ENCODE measurements around the gene RYR2.

The RYR2 gene

DNA sequence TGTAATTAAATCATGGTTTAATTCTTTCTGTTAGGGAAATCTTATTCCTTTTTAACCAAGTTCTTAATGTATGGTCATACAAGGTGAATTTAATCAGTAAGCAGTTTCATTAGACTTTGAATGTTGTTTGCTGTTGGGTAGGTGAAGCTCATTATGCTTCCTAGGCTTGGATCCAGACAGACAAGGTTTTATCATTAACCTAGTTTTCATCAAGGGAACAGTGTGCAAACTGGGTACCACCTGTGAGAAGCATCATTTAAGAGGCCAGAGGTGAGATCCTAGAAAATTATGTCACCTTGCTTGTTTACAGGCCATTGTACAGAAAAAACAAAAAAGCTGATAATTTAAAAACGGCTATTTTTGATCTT is 130.1 kb downstream of the RYR2 start:
- in situ Hi-C loops (cut with HindIII; ENCODE audit: low pct_unique_long_range_greater_than_20kb, low sequenced_read_pairs): no loop called here
- no peak for TF ChIP-seq JUND (IDR thresholded peaks at IDR 0.05; ENCODE audit: low read depth)
- DNase-seq (ENCODE audit: low read depth in 1 of 2, low spot score in 1 of 2): no peak

DNA sequence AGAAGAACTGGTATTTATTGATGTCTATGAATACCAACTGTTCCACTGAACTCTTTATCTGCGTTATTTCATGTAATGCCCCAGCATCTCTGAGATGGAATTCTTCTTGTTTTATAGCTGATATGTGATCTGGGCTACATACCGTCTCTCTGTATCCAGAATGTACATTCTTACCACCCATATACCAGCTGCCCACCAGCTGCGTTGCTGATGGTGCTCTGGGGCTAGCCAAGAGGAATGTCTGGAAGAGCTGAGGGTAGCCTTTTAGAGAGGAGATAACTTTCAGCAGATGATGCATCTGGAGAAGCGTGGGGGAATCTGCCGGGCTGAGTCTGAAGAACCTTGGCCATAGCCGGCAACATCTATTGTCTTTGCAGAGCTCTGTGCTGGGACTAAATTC is 137.5 kb downstream of the RYR2 start:
- TF ChIP-seq JUND (IDR thresholded peaks at IDR 0.05; ENCODE audit: low read depth): no peak
- in situ Hi-C loops (cut with HindIII; ENCODE audit: low pct_unique_long_range_greater_than_20kb, low sequenced_read_pairs): no loop called here
- no peak for DNase-seq (ENCODE audit: low read depth in 1 of 2, low spot score in 1 of 2)

DNA sequence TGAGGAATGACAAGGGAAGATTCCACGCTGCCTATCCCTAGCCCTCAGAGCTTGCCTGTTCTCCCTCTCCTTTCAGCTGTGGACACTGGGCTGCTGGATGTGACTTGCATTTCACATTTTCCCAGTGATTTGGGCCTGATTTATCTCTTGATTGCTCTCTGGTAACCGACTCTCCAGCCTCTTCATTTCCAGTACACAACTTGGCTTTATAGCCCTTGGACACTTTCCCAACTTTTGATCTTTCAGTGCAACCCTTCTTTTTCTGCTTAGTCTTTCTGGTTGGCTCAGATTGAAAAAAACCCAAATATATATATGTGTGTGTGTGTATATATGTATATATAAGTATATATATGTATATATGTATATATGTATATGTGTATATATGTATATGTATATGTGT is 138.3 kb downstream of the RYR2 start:
- TF ChIP-seq JUND (IDR thresholded peaks at IDR 0.05; ENCODE audit: low read depth): no peak
- in situ Hi-C loops (cut with HindIII; ENCODE audit: low pct_unique_long_range_greater_than_20kb, low sequenced_read_pairs): no loop called here
- DNase-seq (ENCODE audit: low read depth in 1 of 2, low spot score in 1 of 2): no peak

DNA sequence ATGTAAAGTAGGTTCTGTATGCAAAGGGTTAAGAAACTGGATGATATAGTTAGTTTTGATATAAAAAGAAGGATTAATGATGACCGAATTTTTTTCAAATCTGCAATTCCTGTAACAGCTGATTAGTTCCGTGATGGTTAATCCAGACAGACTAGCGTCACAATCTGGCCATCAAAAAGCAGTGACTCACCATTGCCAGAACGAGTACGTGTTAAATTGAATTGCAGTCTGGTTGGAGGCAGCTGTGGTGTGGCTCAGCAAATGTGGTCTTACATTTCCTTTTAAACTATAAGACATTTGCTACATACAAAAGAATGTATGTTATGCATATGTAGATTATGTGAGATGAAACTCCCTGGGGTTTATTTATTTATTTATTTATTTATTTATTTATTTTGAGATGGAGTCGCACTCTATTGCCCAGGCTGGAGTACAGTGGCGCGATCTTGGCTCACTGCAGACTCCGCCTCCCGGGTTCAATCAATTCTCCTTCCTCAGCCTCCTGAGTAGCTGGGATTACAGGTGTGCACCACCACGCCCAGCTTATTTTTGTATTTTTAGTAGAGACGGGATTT is 139.8 kb downstream of the RYR2 start:
- peak in 1 of 2 experiments; percentile 16 for DNase-seq (ENCODE audit: low read depth in 1 of 2, low spot score in 1 of 2)
- no peak for TF ChIP-seq JUND (IDR thresholded peaks at IDR 0.05; ENCODE audit: low read depth)
- in situ Hi-C loops (cut with HindIII; ENCODE audit: low pct_unique_long_range_greater_than_20kb, low sequenced_read_pairs): no loop called here

DNA sequence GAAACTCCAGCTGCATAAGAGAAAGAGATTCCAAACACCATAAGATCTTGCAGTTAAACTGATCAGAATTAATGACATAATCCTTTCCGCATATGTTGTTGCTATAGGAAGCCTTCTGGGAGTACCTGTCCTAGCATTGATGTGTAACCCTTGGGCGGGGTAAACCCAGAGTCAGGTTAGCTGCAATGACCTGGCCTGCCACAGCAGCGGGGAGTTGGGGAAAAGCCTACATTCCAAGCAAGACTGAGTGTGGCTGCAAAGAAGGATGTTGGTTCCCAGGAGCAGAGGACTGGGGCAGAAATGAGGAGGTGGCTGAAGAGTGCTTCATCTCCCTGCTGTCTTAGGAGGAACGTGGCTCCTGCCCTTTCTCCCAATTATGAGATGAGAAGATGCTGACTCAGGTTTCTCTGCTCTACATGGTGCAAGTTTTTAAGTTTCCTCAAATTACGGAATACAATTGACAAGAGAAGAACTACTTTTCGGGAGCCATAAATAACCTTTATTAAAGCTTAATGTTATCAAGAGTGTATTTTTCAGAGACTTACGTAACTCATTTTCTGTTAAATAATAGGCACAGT is 142.1 kb downstream of the RYR2 start:
- DNase-seq (ENCODE audit: low read depth in 1 of 2, low spot score in 1 of 2): no peak
- in situ Hi-C loops (cut with HindIII; ENCODE audit: low pct_unique_long_range_greater_than_20kb, low sequenced_read_pairs): no loop called here
- TF ChIP-seq JUND (IDR thresholded peaks at IDR 0.05; ENCODE audit: low read depth): no peak

DNA sequence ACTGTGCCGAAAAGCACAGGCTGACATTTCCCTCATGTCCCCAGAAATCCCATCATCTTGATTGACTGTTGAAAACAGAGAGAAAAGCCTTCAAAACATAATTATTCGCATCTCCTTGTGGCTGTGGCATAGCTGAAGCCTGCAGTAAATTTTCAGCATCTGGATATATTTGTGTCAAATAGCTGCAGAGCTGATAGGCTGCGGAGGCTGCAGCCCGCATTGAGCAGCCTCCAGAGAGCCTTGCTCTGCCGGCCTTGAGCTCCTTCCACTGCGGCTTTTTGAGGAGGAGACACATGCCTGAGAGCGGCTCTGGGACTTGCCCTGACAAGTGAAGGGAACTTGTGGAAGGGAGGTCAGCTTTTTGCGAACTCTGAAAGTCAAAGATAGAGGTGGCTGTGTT is 144.7 kb downstream of the RYR2 start:
- in situ Hi-C loops (cut with HindIII; ENCODE audit: low pct_unique_long_range_greater_than_20kb, low sequenced_read_pairs): no loop called here
- TF ChIP-seq JUND (IDR thresholded peaks at IDR 0.05; ENCODE audit: low read depth): no peak
- DNase-seq (ENCODE audit: low read depth in 1 of 2, low spot score in 1 of 2): no peak

DNA sequence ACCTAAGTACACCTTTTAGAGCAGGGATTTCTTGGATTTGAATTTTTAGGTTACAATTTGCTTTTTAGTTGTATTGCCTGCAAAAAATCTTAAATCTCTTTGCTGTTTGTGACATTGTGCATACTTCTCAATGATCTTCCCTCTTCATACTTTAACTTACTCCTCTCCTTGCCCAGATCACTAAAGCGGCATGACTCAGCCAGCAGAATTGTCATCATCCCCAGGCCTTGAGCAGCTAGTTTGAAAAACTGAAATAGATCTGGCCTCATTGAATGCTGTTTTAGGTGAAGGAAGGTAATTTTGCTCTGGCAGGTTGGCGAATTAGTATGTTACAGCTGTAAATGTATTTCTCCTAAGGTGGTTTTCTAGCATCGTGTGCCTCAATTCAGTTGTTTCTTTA is 145.9 kb downstream of the RYR2 start:
- DNase-seq (ENCODE audit: low read depth in 1 of 2, low spot score in 1 of 2): no peak
- TF ChIP-seq JUND (IDR thresholded peaks at IDR 0.05; ENCODE audit: low read depth): no peak
- in situ Hi-C loops (cut with HindIII; ENCODE audit: low pct_unique_long_range_greater_than_20kb, low sequenced_read_pairs): no loop called here

DNA sequence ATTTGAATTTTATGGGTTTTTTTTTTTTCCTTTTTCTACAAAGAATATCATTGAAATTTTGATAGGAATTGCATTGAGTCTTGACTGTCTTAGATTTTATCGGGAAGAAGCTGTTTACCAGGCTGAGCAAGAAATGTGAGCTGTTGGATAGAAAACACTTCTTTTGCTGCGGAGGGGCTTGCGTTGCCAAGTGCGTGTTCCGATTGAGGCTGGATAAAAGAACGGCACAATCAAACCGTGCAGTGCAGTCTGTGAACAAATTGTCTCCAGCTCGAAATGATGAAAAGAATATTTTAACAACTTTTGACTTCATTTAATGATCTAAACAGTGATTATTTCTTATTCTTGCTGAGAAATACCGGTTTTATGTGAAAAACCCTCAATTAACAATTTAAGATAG is 149.4 kb downstream of the RYR2 start:
- DNase-seq (ENCODE audit: low read depth in 1 of 2, low spot score in 1 of 2): no peak
- in situ Hi-C loops (cut with HindIII; ENCODE audit: low pct_unique_long_range_greater_than_20kb, low sequenced_read_pairs): no loop called here
- TF ChIP-seq JUND (IDR thresholded peaks at IDR 0.05; ENCODE audit: low read depth): no peak

DNA sequence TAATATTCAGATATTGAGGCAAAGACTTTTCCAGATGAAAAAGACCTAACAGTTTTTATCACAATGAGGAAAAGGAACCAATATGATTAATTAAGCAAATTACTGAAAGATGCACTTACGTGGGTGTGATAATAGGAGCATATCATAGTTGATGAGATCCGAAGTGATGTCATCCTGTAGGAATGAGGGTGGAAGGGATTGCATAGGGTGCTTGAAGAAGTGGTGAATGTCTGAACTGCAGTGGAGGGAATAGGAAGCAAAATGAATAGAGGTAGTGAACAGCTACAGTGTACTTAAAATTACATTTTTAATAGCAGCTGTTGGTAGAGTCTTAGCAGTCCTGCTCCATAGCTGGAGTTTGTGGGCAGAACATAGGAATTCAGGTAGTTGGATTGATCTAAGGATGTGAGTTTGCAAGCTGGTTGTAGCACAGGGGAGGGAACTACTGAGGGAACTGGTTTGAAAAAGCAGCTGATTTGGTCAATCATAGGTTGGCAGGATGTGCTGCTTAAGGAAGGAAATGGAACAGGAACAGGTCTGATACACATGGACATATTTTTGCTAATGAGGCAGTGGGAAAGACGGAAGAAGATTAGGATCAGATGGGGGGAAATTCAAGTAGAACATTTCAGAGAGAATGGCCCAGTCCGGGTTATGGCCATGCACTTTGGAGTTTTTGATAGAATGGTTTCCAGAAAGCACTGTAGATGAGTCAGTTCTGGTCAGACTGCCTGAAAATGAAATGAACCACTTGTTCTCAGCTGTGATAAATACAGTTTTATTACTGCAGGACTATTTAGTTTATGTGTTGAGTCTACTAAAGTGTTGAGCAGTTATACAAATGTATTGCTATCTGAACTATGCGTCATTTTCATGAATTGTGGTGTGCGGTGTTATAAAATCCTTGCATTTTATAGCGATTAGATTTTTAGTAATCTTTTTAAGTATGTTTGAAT is 155.8 kb downstream of the RYR2 start:
- no peak for DNase-seq (ENCODE audit: low read depth in 1 of 2, low spot score in 1 of 2)
- in situ Hi-C loops (cut with HindIII; ENCODE audit: low pct_unique_long_range_greater_than_20kb, low sequenced_read_pairs): no loop called here
- TF ChIP-seq JUND (IDR thresholded peaks at IDR 0.05; ENCODE audit: low read depth): no peak

DNA sequence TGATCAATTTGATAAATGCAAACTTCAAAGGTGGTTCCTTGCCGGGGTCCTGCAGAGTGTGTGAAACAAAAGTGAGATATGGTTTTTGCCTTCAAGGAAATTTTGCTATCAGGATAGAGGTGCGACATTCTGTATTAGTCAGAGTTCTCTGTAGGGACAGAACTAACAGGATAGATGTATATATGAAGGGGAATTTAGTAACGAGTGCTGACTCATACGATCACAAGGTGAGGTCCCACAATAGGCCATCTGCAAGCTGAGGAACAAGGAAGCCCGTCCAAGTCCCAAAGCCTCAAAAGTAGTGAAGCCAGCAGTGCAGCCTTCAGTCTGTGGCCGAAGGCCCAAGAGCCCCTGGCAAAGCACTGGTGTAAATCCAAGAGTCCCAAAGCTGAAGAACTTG is 157.0 kb downstream of the RYR2 start:
- in situ Hi-C loops (cut with HindIII; ENCODE audit: low pct_unique_long_range_greater_than_20kb, low sequenced_read_pairs): no loop called here

DNA sequence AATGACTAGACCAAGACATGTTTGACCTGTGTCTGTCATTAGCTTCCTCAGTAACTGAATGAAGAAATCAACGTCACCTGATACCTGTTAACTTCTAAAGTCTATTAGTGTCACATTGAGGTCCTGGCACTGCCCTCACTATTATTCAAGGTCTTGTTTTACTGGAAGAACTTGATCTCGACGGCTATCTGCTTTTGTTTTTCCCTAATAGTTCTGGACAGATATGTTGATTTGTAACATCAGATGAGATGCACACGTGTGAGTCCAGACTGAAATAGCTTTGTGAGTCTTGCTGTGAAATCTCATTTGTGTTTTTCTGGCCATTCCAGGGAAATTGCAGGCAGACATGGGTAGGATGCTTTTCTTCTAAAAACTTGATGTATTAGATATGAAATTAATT is 159.2 kb downstream of the RYR2 start:
- TF ChIP-seq JUND (IDR thresholded peaks at IDR 0.05; ENCODE audit: low read depth): no peak
- DNase-seq (ENCODE audit: low read depth in 1 of 2, low spot score in 1 of 2): no peak
- in situ Hi-C loops (cut with HindIII; ENCODE audit: low pct_unique_long_range_greater_than_20kb, low sequenced_read_pairs): no loop called here

More for the DNA sequence above, 157.0 kb downstream of the RYR2 start:
- DNase-seq (ENCODE audit: low read depth in 1 of 2, low spot score in 1 of 2): no peak
- no peak for TF ChIP-seq JUND (IDR thresholded peaks at IDR 0.05; ENCODE audit: low read depth)

DNA sequence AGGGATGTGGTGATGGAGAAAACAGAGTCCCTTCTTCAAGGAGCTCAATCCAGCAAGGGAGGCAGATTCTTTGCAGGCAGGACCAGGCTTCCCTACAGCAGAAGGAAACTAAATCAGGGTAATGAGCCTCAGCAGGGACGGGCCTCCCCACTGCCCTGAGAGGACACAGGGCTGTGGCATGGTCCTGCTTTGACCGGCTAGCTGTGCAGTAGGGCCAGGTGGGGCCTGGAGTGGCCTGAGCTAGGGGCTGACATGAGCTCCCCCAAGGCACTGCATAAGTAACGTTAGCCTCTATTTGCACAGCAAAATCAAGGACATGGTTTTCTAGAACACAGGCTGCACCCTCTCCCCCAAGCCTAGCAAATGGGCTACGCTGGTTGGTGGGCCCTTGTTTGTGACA is 162.9 kb downstream of the RYR2 start:
- in situ Hi-C loops (cut with HindIII; ENCODE audit: low pct_unique_long_range_greater_than_20kb, low sequenced_read_pairs): no loop called here
- TF ChIP-seq JUND (IDR thresholded peaks at IDR 0.05; ENCODE audit: low read depth): no peak
- no peak for DNase-seq (ENCODE audit: low read depth in 1 of 2, low spot score in 1 of 2)

DNA sequence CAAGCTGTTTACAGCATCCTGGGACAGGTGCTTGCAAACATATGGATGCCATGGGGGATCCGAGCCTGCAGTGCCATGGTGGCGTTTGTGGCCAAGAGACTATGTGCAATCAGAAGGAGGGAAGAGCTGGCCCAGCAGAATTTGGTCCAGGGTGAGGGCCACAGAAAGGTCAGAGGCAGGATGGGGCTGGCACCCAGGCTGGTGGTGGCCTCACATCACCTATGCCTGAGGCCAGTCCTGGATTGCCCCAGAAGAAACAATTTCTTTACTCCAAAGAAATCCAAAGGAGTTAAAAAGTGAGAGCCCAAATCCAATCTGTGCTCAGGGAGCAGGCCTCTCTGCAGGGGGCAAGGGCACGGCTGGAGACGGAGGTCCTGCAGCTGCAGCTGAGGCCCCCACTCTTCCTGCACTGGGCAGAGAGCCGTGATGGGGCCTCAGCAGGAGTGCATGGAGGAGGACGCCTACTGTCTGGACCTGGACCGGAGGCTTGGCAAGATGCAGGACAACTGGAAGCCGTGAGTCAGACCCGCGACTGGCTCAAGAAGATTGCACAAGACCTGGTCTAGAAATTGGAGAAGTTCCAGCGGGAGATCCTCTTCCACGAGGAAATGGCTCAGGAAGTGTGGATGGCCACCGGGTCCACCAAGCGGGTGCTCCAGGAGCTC is 163.5 kb downstream of the RYR2 start:
- peak in 1 of 2 experiments; percentile 29 for DNase-seq (ENCODE audit: low read depth in 1 of 2, low spot score in 1 of 2)
- in situ Hi-C loops (cut with HindIII; ENCODE audit: low pct_unique_long_range_greater_than_20kb, low sequenced_read_pairs): no loop called here
- TF ChIP-seq JUND (IDR thresholded peaks at IDR 0.05; ENCODE audit: low read depth): no peak
